B cell (primary cell): ENCODE data around the gene AHDC1. TPM values are rescaled to one million over a fixed set of nuclear protein-coding genes. Genes with fewer than 3 reads are reported as not detected.

ENCODE experiments used
- ATAC-seq: fragments of 200-7000 bp; cut with Tn5 transposase; one replicate; pipeline ENCODE4 v1.10.0; 2021; ENCODE audit warnings: low read depth, mild to moderate bottlenecking, moderate number of reproducible peaks, moderate library complexity
- CTCF ChIA-PET: fragments of 350-600 bp; sonication (Branson Sonifier 250); formaldehyde crosslinking; loops from one replicate; lab custom pipeline; 2021; ENCODE audit warnings: antibody characterized with exemption, inconsistent platforms; lab: Charles Lee
- POLR2A ChIA-PET: fragments of 350-600 bp; sonication (Branson Sonifier 250); formaldehyde crosslinking; loops from one replicate; lab custom pipeline; 2021; ENCODE audit warnings: antibody characterized with exemption; lab: Charles Lee
- DNase-seq: peaks from one replicate; pipeline ENCODE4 v3.0.0; 2013
- H2AFZ ChIP-seq: 2 replicates; pipeline ENCODE4 v1.6.1; 2012; ENCODE audit warnings: mild to moderate bottlenecking, low read depth, low read length; ENCODE audit not compliant: insufficient read depth, poor library complexity, severe bottlenecking
- H3K27ac ChIP-seq, 2 donors: 1 replicate in 1 of 2; 2 replicates in 1 of 2; pipeline ENCODE4 v1.5.1; 2012 to 2013; ENCODE audit warnings: low read length in 2 of 2, mild to moderate bottlenecking in 2 of 2, moderate library complexity in 1 of 2
- H3K27me3 ChIP-seq, 4 experiments: fragments of 200-600 bp in 1 of 4; sonication (generic) in 1 of 4; replicated peaks in 1 of 4; 1 replicate in 2 of 4; 2 replicates in 2 of 4; pipeline versions ENCODE4 v1.6.1 to v1.7.0; 2013 to 2016; ENCODE audit warnings: low read length in 3 of 4, mild to moderate bottlenecking in 2 of 4, mixed read lengths in 1 of 4, moderate library complexity in 1 of 4; ENCODE audit not compliant: insufficient read depth in 4 of 4, control insufficient read depth in 3 of 4; ENCODE audit errors: control extremely low read depth in 1 of 4
- H3K36me3 ChIP-seq, 2 experiments: replicated peaks in 1 of 2; 1 replicate in 1 of 2; 2 replicates in 1 of 2; pipeline versions ENCODE4 v1.6.1 to v1.7.1; 2013; ENCODE audit warnings: low read length in 1 of 2; ENCODE audit not compliant: insufficient read depth in 2 of 2, control insufficient read depth in 1 of 2; ENCODE audit errors: control extremely low read depth in 1 of 2, extremely low read depth in 1 of 2
- H3K4me1 ChIP-seq, 2 donors: fragments of 200-600 bp in 1 of 2; sonication (generic) in 1 of 2; 1 replicate in 1 of 2; 2 replicates in 1 of 2; pipeline versions ENCODE4 v1.5.1 to v1.6.1; 2013 to 2017; ENCODE audit warnings: low read length in 2 of 2; ENCODE audit not compliant: control insufficient read depth in 2 of 2, insufficient read depth in 2 of 2
- H3K4me2 ChIP-seq: replicated peaks from 2 replicates; pipeline ENCODE3; 2012; ENCODE audit warnings: mild to moderate bottlenecking, low read depth, low read length; ENCODE audit not compliant: poor library complexity, severe bottlenecking
- H3K4me3 ChIP-seq, 5 experiments: fragments of 200-600 bp in 1 of 5; sonication (generic) in 1 of 5; 1 replicate in 3 of 5; 2 replicates in 2 of 5; pipeline versions ENCODE4 v1.5.1 to v1.7.0; 2011 to 2016; ENCODE audit warnings: low read length in 4 of 5, mild to moderate bottlenecking in 4 of 5, low read depth in 2 of 5, control low read depth in 1 of 5, moderate library complexity in 1 of 5; ENCODE audit not compliant: insufficient read depth in 1 of 5; ENCODE audit errors: control extremely low read depth in 1 of 5, extremely low read depth in 1 of 5
- H3K79me2 ChIP-seq: fragments of 200-600 bp; sonication (generic); one replicate; pipeline ENCODE4 v1.6.0; 2016; ENCODE audit warnings: low read length; ENCODE audit not compliant: control insufficient read depth, insufficient read depth
- H3K9ac ChIP-seq: fragments of 200-600 bp; sonication (generic); 2 replicates; pipeline ENCODE4 v1.6.1; 2017; ENCODE audit warnings: mild to moderate bottlenecking, low read length, moderate library complexity
- H3K9me3 ChIP-seq, 3 donors: one replicate each; pipeline versions ENCODE4 v1.6.1 to v1.7.1; 2013; ENCODE audit warnings: low read length in 2 of 3; ENCODE audit not compliant: control insufficient read depth in 2 of 3, insufficient read depth in 1 of 3; ENCODE audit errors: control extremely low read depth in 1 of 3
- H4K20me1 ChIP-seq: 2 replicates; pipeline ENCODE4 v1.6.0; 2012; ENCODE audit warnings: mild to moderate bottlenecking, low read length; ENCODE audit not compliant: insufficient read depth, control insufficient read depth, poor library complexity, severe bottlenecking
- H3K27ac Mint-ChIP-seq: one replicate; pipeline ENCODE4 v1.8.0; 2021; ENCODE audit warnings: mixed read lengths
- H3K27me3 Mint-ChIP-seq: one replicate; pipeline ENCODE4 v1.8.0; 2021; ENCODE audit warnings: mixed read lengths
- H3K4me1 Mint-ChIP-seq: one replicate; pipeline ENCODE4 v1.8.0; 2021; ENCODE audit warnings: mixed read lengths
- H3K4me3 Mint-ChIP-seq: one replicate; pipeline ENCODE4 v1.8.0; 2021; ENCODE audit warnings: mixed read lengths
- H3K9me3 Mint-ChIP-seq: one replicate; pipeline ENCODE4 v1.8.0; 2022; ENCODE audit warnings: mixed read lengths; ENCODE audit not compliant: insufficient read depth
- EZH2 ChIP-seq: IDR thresholded peaks from 2 replicates; pipeline ENCODE4 v1.6.1; 2012; ENCODE audit warnings: borderline replicate concordance, low read depth, mild to moderate bottlenecking, moderate library complexity, low read length; ENCODE audit not compliant: insufficient read depth, poor library complexity, severe bottlenecking
- WGBS: methylation state at CpG from one replicate; pipeline ENCODE4 v1.1.5; 2013; ENCODE audit warnings: missing lambda C conversion rate; ENCODE audit not compliant: insufficient coverage; 5-methylcytosine and 5-hydroxymethylcytosine counted together
- intact Hi-C: fragments of 100-400 bp; cut with micrococcal nuclease; formaldehyde crosslinking; loops from one replicate; pipeline ENCODE4 v1.10.0; 2022
- polyA plus RNA-seq: library from polyadenylated mRNA; depleted of rRNA; stranded (reverse); fragments of >200 nt; gene quantifications from 2 replicates; pipeline ENCODE4 v1.2.3, GENCODE V29; 2012
- total RNA-seq, 2 donors: library from RNA; stranded (reverse); fragments of 120-200 nt in 1 of 2; gene quantifications; 1 replicate in 1 of 2; 2 replicates in 1 of 2; pipeline versions ENCODE4 v1.2.3 to v1.2.4, GENCODE V29; 2013 to 2022
- TF ChIP-seq, protein P1 (sequence below): fragments of 200-600 bp; IDR thresholded peaks from one replicate; pipeline ENCODE4 v1.8.0; 2022; ENCODE audit warnings: antibody characterized with exemption, mild to moderate bottlenecking

AHDC1 gene
- total and polyA plus RNA-seq, 2 donors (not counting 1 experiment from before 2014, with no cell fraction given): 6.2 to 32.0 TPM

DNA sequence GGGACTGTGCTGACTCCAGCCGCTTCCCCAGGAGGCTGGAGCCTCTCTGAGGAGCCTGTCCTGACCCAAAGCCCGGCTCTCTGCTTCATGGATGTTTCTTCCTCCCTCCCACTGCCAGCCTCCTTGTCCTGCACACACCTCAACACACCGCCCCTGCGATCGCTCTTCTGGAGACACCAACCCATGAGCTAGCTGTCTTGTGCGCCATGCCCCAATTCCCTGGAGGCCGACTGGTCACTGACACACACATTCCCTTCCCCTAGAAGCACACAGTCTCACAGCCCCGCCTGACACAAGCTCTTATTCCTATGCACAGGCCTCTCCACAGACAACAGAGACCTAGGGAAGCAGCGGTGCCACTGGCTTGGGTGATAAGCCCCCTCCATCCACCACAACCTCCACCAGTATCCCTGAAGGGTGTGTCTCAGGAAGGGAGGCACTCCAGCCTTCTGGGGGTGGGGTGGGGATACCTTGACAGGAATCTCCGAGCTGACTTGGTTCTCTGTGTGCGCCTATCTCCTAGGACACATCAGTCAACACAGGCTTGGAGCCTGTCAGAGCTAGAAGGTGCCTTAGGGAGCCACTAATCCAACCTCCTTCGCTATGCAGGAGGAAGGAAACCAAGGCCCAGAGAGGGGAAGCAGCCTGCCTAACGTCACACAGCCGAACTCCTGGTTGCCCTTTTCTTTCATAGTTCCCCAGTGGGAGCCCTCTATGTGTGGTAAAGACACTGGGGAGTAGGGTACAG, 31.1 kb downstream of the AHDC1 start:
- Histone ChIP-seq H3K4me3 (no peak overlapping the region), H3K27ac (no peak overlapping the region), H3K9me3 (no peaks in the 10 kb centered on the region), H3K4me2 (no peak overlapping the region), H2AFZ (no peak overlapping the region), H4K20me1 (peaks cover 35% of the 10 kb centered on the region), H3K9ac (no peak overlapping the region), H3K79me2 (peaks cover 36% of the 10 kb centered on the region), H3K27me3 (peaks cover 0 to 4% (median 2%) of the 10 kb centered on the region in 4 experiments), H3K36me3 (no peaks in the 10 kb centered on the region), H3K4me1 (peaks cover 22 to 45% of the 10 kb centered on the region in 2 donors)
- Mint-ChIP-seq H3K4me1 (peaks cover 52% of the 10 kb centered on the region), H3K4me3 (no peak overlapping the region), H3K9me3 (no peaks in the 10 kb centered on the region), H3K27ac (peak overlapping the region; percentile 23), H3K27me3 (no peaks in the 10 kb centered on the region)
- TF ChIP-seq, protein P1, sequence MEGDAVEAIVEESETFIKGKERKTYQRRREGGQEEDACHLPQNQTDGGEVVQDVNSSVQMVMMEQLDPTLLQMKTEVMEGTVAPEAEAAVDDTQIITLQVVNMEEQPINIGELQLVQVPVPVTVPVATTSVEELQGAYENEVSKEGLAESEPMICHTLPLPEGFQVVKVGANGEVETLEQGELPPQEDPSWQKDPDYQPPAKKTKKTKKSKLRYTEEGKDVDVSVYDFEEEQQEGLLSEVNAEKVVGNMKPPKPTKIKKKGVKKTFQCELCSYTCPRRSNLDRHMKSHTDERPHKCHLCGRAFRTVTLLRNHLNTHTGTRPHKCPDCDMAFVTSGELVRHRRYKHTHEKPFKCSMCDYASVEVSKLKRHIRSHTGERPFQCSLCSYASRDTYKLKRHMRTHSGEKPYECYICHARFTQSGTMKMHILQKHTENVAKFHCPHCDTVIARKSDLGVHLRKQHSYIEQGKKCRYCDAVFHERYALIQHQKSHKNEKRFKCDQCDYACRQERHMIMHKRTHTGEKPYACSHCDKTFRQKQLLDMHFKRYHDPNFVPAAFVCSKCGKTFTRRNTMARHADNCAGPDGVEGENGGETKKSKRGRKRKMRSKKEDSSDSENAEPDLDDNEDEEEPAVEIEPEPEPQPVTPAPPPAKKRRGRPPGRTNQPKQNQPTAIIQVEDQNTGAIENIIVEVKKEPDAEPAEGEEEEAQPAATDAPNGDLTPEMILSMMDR: no peak
- no peak for TF ChIP-seq EZH2
- ATAC-seq (no peak), DNase-seq (no peak)
- intact Hi-C loops: no loop called here
- WGBS: 69% methylated on average over 9 of the region's 14 CpGs
- ChIA-PET POLR2A (interaction anchor here (0.7 kb wide), 1 partner anchor 15 kb away, joined by 3 read pairs; no protein-coding TSS in a partner anchor), CTCF (interaction anchor here (0.6 to 2.8 kb wide), 4 partner anchors 16 to 124 kb away, joined by 3 to 9 read pairs (median 4); partner anchors contain the start of gene AHDC1)
